ENCODE measurements around the gene EHD3. TPM values are rescaled to one million over a fixed set of nuclear protein-coding genes. Genes with fewer than 3 reads are reported as not detected.

EHD3 gene
- total and polyA plus RNA-seq, 4 donors: 7.2 to 20.2 (median 13.2) TPM

DNA sequence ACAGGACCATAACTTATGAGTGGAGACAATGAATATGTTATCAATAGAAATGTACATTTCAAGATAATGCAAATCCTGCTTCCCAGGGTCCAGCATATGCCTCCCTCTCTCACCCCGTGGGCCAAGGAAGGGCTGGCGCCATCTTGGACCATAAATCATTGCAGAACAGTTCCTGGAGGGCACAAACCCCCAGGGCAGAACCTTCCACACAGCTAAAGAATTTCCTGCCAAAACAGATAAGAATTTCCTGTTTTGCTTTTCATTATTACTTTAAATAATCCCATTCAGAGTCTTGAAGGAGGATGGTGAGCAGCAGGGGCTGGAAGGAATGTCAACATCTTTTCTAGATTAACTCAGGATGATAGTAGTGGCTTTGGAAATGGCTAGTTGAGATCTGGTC, 53.7 kb downstream of the EHD3 start:
- H3K9me3 ChIP-seq (ENCODE audit: control insufficient read depth in 4 of 4, low read length in 3 of 4): no peaks in the 10 kb centered on the region
- no peak for TF ChIP-seq SP1 (IDR thresholded peaks at IDR 0.05)
- TF ChIP-seq, protein P1, sequence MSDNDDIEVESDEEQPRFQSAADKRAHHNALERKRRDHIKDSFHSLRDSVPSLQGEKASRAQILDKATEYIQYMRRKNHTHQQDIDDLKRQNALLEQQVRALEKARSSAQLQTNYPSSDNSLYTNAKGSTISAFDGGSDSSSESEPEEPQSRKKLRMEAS (IDR thresholded peaks at IDR 0.05): no peak
- peak; percentile 43 for TF ChIP-seq NR2F2 (IDR thresholded peaks at IDR 0.05)
- no peak for TF ChIP-seq GABPA (IDR thresholded peaks at IDR 0.05 in 1 of 2, conservative IDR thresholded peaks at IDR 0.05 in 1 of 2)
- no peak for TF ChIP-seq JUND (IDR thresholded peaks at IDR 0.05)
- no peak for TF ChIP-seq EGR1 (IDR thresholded peaks at IDR 0.05; ENCODE audit: low read depth in 2 of 2)
- TF ChIP-seq, protein P2, sequence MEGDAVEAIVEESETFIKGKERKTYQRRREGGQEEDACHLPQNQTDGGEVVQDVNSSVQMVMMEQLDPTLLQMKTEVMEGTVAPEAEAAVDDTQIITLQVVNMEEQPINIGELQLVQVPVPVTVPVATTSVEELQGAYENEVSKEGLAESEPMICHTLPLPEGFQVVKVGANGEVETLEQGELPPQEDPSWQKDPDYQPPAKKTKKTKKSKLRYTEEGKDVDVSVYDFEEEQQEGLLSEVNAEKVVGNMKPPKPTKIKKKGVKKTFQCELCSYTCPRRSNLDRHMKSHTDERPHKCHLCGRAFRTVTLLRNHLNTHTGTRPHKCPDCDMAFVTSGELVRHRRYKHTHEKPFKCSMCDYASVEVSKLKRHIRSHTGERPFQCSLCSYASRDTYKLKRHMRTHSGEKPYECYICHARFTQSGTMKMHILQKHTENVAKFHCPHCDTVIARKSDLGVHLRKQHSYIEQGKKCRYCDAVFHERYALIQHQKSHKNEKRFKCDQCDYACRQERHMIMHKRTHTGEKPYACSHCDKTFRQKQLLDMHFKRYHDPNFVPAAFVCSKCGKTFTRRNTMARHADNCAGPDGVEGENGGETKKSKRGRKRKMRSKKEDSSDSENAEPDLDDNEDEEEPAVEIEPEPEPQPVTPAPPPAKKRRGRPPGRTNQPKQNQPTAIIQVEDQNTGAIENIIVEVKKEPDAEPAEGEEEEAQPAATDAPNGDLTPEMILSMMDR (IDR thresholded peaks at IDR 0.05; ENCODE audit: low read depth, low read length, missing input control): no peak
- TF ChIP-seq YY1 (IDR thresholded peaks at IDR 0.05): peak; percentile 25
- no peak for TF ChIP-seq FOXA1 (IDR thresholded peaks at IDR 0.05)
- TF ChIP-seq, protein P3, sequence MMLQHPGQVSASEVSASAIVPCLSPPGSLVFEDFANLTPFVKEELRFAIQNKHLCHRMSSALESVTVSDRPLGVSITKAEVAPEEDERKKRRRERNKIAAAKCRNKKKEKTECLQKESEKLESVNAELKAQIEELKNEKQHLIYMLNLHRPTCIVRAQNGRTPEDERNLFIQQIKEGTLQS (IDR thresholded peaks at IDR 0.05): no peak
- TF ChIP-seq HNF4G (IDR thresholded peaks at IDR 0.05): no peak
- TF ChIP-seq, protein P4, sequence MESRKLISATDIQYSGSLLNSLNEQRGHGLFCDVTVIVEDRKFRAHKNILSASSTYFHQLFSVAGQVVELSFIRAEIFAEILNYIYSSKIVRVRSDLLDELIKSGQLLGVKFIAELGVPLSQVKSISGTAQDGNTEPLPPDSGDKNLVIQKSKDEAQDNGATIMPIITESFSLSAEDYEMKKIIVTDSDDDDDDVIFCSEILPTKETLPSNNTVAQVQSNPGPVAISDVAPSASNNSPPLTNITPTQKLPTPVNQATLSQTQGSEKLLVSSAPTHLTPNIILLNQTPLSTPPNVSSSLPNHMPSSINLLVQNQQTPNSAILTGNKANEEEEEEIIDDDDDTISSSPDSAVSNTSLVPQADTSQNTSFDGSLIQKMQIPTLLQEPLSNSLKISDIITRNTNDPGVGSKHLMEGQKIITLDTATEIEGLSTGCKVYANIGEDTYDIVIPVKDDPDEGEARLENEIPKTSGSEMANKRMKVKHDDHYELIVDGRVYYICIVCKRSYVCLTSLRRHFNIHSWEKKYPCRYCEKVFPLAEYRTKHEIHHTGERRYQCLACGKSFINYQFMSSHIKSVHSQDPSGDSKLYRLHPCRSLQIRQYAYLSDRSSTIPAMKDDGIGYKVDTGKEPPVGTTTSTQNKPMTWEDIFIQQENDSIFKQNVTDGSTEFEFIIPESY (IDR thresholded peaks at IDR 0.05): no peak
- TF ChIP-seq TAF1 (conservative IDR thresholded peaks at IDR 0.05): no peak
- no peak for TF ChIP-seq FOXA2 (IDR thresholded peaks at IDR 0.05)
- TF ChIP-seq RXRA (IDR thresholded peaks at IDR 0.05): no peak
- no peak for TF ChIP-seq HNF4A (conservative IDR thresholded peaks at IDR 0.05)
- no peak for TF ChIP-seq RAD21 (IDR thresholded peaks at IDR 0.05)
- no peak for DNase-seq (ENCODE audit: low spot score)
- H3K4me1 ChIP-seq (ENCODE audit: control insufficient read depth in 4 of 4, insufficient read depth in 4 of 4, low read length in 3 of 4): no peaks in the 10 kb centered on the region
- 66% methylated on average over 2 of the region's 2 CpGs for WGBS
- H3K4me3 ChIP-seq (ENCODE audit: low read depth in 1 of 3, low read length in 3 of 3): no peak overlapping the region
- H3K9ac ChIP-seq (ENCODE audit: low read depth in 1 of 2, low read length in 2 of 2): no peak overlapping the region
- H3K36me3 ChIP-seq (ENCODE audit: control insufficient read depth in 4 of 4, insufficient read depth in 3 of 4, low read depth in 1 of 4, low read length in 3 of 4): no peaks in the 10 kb centered on the region
- no peaks in the 10 kb centered on the region for H3K27me3 ChIP-seq (ENCODE audit: control insufficient read depth in 4 of 4, insufficient read depth in 4 of 4, low read length in 3 of 4)
- no peak overlapping the region for H3K27ac ChIP-seq (ENCODE audit: low read depth in 1 of 2, low read length in 2 of 2)

DNA sequence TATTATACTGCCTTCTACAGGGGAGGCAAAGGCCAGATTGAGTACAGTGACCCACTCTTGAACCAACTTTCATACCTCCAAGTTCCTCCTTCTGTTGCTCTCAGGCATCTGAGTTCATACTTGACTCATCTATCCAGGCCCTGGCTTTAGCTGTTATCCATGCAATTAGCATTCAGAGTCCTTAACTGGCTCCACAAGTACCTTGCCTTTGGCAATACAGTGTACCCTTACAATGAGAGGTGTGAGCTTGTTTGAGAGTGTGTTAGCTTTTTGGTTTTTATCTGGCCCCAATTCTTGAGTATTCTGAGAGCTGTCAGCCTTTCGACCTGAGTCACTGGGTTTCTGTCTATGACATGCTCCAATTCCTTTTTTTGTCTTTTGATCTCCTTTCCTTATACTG, 60.2 kb downstream of the EHD3 start:
- Histone ChIP-seq H3K27me3 (ENCODE audit: control insufficient read depth in 4 of 4, insufficient read depth in 4 of 4, low read length in 3 of 4) (no peaks in the 10 kb centered on the region), H3K9me3 (ENCODE audit: control insufficient read depth in 4 of 4, low read length in 3 of 4) (no peaks in the 10 kb centered on the region), H3K27ac (ENCODE audit: low read depth in 1 of 2, low read length in 2 of 2) (no peak overlapping the region), H3K4me3 (ENCODE audit: low read depth in 1 of 3, low read length in 3 of 3) (no peak overlapping the region), H3K9ac (ENCODE audit: low read depth in 1 of 2, low read length in 2 of 2) (no peak overlapping the region), H3K4me1 (ENCODE audit: control insufficient read depth in 4 of 4, insufficient read depth in 4 of 4, low read length in 3 of 4) (no peaks in the 10 kb centered on the region), H3K36me3 (ENCODE audit: control insufficient read depth in 4 of 4, insufficient read depth in 3 of 4, low read depth in 1 of 4, low read length in 3 of 4) (no peaks in the 10 kb centered on the region)
- 93% methylated on average over 1 of the region's 1 CpG for WGBS
- TF ChIP-seq, protein P5, sequence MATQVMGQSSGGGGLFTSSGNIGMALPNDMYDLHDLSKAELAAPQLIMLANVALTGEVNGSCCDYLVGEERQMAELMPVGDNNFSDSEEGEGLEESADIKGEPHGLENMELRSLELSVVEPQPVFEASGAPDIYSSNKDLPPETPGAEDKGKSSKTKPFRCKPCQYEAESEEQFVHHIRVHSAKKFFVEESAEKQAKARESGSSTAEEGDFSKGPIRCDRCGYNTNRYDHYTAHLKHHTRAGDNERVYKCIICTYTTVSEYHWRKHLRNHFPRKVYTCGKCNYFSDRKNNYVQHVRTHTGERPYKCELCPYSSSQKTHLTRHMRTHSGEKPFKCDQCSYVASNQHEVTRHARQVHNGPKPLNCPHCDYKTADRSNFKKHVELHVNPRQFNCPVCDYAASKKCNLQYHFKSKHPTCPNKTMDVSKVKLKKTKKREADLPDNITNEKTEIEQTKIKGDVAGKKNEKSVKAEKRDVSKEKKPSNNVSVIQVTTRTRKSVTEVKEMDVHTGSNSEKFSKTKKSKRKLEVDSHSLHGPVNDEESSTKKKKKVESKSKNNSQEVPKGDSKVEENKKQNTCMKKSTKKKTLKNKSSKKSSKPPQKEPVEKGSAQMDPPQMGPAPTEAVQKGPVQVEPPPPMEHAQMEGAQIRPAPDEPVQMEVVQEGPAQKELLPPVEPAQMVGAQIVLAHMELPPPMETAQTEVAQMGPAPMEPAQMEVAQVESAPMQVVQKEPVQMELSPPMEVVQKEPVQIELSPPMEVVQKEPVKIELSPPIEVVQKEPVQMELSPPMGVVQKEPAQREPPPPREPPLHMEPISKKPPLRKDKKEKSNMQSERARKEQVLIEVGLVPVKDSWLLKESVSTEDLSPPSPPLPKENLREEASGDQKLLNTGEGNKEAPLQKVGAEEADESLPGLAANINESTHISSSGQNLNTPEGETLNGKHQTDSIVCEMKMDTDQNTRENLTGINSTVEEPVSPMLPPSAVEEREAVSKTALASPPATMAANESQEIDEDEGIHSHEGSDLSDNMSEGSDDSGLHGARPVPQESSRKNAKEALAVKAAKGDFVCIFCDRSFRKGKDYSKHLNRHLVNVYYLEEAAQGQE (IDR thresholded peaks at IDR 0.05): no peak
- TF ChIP-seq HNF4A (conservative IDR thresholded peaks at IDR 0.05): no peak
- TF ChIP-seq, protein P2 (IDR thresholded peaks at IDR 0.05; ENCODE audit: low read depth, low read length, missing input control): no peak
- no peak for TF ChIP-seq FOXA2 (IDR thresholded peaks at IDR 0.05)
- TF ChIP-seq YY1 (IDR thresholded peaks at IDR 0.05): no peak
- TF ChIP-seq HNF4G (IDR thresholded peaks at IDR 0.05): no peak
- no peak for TF ChIP-seq GABPA (IDR thresholded peaks at IDR 0.05 in 1 of 2, conservative IDR thresholded peaks at IDR 0.05 in 1 of 2)
- no peak for TF ChIP-seq NR2F2 (IDR thresholded peaks at IDR 0.05)
- TF ChIP-seq, protein P1 (IDR thresholded peaks at IDR 0.05): no peak
- DNase-seq (ENCODE audit: low spot score): no peak
